M059J (cell line): ENCODE measurements around the gene MMD. TPM values are rescaled to one million over a fixed set of nuclear protein-coding genes. Genes with fewer than 3 reads are reported as not detected.
"Not testable (repeated sequence)": the region's sequence is repeated elsewhere in the genome, so short reads cannot be mapped to it uniquely, and the experiment has no call there.

Experiments
- DNase-seq: peaks from one replicate; pipeline ENCODE4 v3.0.0-alpha.2; 2012; ENCODE audit warnings: low read depth
- total RNA-seq: library from RNA; depleted of rRNA; stranded (reverse); fragments of >200 nt; shearing (Covaris generic); gene quantifications from 2 replicates; pipeline ENCODE4 v1.2.3, GENCODE V29; 2014

The MMD gene
- total RNA-seq, 1 experiment from 2014 or later, result 35.2 TPM

DNA sequence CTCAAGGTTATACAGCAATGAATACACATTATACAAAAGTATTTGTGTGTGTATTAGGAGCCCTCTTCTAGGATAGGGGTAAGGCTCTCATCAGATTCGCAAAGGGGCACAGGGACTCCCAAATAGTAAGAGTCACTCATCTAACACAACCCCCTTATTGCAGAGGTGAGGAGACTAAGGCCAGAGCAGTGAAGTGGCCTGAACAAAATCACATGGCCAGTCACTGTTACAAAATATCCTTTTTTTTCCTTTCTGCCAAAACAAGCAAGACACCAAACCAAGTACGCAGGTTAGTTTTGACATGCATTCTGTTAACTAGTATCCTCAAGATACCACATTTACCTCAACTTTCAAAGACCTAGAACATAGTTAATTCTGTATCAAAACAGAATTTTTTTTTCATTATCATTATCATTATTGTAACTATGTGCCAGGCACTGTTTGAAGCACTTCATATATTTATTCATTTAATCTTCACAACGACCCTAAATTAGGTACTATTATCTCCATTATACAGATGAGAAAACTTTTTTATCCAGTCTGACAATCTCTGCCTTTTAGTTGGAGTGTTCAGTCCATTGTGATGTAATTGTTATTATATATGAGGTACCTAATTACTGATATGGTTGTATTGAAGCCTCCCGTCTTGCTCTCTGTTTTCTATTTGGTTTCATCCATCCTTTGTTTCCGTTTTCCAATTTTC, 25.7 kb downstream of the MMD start:
- DNase-seq, result no peak

DNA sequence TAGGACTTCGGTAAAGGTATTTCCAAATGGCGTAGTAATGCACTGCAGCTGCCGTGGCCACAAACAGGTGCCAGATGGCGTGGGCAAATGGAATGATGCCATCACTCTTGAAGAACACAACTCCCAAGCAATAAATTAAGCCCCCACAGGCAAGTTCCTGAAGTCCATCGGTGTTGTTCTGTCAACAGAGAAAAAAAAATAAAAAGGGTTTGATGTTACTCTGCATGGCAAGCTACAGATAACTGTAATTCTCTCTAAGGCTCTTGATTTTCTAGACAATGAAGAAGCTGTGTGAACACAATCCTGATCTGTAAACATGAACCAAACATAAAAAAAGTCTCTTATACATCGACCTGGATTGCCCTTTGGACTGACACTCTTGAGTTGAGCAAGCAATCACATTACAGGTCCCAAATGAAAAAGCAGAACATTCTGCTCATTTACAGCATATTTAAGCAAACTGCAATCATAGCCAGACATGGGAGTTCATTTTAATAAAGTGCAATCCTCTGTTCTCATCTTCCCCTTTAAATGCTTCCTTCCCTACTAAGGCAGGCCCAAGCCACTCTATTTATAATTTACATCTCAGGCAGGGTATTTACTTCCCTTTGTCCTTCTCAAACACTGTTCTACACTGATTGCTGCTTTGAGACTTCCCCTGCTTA, 27.1 kb downstream of the MMD start:
- DNase-seq, result no peak

DNA sequence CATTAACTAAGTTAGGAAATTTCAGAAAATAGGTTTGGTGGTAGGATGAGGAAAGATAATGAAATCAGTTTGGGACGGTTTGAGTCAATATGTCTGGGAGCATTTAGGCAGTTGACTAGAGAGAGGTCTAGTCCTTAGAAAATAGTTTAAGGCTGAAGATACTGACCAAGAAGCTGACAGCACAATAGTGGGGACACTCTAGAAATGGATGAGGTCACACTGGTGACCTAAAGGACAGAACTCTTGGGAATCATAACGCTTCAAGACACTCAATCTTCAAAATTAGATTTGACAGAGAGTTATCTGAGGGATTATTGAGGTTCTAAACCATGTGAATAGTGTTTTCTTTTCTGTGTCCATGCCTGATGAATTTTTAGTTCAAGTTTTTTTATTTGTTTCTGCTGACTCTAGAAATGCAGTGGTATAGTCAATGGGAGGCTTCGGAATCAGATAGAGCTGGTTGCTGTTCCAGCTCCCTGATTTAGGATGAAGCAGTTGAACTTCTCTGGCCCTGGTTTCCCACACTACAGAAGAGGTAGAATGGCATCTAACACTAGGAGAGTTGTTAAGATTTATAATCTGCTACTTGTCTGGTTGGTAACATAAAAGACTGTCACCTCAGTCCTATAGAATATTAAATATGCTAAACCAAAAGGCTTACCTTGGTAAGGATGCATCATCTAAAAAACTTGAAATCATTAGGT, 29.7 kb downstream of the MMD start:
- DNase-seq, result no peak

DNA sequence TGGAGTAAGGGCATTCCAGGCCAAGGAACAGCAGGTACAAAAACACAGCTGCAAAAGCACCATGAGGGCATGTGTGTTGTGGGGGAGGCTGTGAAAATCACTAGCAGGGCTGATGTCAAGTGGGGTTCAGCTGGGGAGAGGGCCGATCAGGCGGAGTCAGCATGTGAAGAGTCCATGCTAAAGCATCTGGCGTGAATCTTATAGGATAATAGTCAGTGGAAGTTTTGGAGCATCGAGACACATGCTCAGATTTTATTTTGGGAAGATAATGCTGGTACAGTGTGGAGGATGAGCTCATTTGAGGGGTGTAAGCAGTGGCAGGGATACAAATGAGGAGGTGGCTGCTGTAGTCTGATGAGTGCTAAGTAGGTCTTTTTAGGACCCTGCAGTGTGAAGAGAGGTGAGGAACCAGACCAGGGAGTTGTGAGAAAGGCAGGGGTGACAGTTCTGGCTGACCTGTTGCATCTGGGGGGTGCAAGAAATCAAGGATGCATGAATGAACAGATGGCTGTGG, 30.3 kb downstream of the MMD start:
- no peak for DNase-seq

GRCh38 chr17:55390364-55390977, 31.2 kb downstream of the MMD start:
- peak; percentile 12 for DNase-seq

DNA sequence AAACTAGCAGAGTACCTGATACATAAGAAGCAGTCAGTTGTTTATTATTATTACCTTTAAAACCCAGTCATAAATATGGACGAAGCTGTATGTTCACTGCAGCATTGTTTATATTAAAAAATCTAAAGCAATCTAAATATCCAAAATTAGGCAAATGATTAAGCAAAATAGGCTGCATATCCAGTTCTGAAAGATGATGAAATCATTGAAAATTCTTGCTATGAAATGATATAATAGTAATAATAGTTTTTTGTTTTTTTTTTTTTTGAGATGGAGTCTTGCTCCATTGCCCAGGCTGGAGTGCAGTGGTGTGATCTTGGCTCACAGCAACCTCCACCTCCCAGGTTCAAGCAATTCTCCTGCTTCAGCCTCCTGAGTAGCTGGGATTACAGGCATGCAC, 31.9 kb downstream of the MMD start:
- DNase-seq, result not testable (repeated sequence)

- DNase-seq, result no peak
These were observed 32.8 kb downstream of the MMD start for GRCh38 chr17:55388842-55389241.

DNA sequence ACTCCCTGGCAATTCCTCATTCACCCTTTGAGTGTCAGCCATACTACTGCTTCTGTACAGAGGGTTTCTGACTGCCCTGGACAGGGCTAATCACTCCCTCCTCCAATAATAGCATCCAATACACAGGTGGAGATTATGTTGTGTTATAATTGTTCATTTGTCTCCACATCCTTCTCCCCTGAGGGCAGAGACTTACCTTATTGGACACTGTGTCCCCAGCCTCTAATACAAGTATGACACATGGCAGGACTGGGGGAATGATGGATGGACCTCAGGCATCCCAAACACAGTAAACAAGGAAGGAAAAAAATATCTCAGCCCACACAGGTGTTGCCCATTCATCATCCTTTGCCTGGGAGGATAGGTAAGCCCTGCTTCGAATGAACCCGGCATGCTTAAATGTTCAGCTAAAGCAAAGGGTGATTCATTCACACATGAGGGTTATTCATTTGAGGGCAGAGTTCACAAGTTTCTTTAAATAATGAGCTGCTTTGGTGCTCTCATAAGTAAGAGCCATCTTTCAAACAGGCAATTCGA, 34.8 kb downstream of the MMD start:
- DNase-seq, result no peak

DNA sequence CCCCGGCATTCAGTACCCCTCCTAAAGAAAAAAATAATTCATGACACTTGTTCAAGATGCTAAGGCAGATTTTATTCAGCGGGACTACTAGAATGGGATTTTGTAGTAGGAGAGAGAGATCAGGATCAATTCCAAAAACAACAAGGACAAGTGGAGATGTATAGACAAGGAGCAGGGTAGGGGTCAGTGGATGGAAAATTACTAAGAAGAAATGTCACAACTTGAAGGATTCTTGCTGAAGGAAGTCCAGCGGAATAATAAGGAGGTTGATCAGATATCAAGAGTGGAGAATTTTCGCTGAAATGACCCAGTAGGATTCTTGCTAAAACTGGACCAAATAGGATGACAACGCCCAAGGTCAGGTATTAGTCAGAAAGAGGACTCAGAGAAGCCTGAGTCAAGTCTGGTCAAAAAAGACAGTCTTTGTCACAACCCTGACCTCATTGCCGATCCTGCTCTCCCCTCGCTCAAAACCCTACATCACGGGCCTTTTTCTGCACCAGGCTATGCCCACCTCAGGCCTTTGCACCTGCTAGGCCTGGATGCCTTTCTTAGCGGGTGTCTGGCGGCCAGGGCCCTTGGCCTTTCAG, 36.9 kb downstream of the MMD start:
- peak; percentile 10 for DNase-seq

- DNase-seq, result no peak
These were observed 37.6 kb downstream of the MMD start for GRCh38 chr17:55383771-55384642.

- DNase-seq, result no peak
These were observed 40.4 kb downstream of the MMD start for GRCh38 chr17:55381017-55381770.

GRCh38 chr17:55377671-55378275, 43.9 kb downstream of the MMD start:
- DNase-seq, result no peak

- DNase-seq, result no peak
These were observed 52.9 kb downstream of the MMD start for GRCh38 chr17:55368706-55369105.

DNA sequence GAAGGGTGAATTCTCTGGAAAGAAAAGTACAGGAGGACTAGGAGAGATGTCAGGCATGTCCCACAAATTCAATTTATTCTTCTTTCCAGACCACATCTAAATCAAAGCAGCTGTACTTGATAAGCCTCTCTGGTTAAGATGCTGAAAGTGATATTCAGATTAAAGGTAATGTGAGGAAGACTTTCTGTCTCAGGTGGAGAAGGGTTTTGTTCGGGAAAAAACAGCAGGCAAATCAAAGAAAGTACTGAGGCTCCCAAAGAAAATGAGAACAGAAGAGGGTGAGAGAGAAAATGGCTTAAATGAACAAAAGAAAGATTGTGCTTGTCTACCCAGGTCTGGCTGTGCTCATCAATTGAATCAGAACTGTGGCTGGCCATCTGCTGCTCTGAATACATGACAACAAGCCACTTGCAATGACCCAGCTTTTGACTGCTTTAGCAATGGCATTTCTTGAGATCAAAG, 55.6 kb downstream of the MMD start:
- no peak for DNase-seq

GRCh38 chr17:55363033-55363432, 58.6 kb downstream of the MMD start:
- no peak for DNase-seq

- DNase-seq, result no peak
These were observed 60.7 kb downstream of the MMD start for GRCh38 chr17:55360971-55361370.

DNA sequence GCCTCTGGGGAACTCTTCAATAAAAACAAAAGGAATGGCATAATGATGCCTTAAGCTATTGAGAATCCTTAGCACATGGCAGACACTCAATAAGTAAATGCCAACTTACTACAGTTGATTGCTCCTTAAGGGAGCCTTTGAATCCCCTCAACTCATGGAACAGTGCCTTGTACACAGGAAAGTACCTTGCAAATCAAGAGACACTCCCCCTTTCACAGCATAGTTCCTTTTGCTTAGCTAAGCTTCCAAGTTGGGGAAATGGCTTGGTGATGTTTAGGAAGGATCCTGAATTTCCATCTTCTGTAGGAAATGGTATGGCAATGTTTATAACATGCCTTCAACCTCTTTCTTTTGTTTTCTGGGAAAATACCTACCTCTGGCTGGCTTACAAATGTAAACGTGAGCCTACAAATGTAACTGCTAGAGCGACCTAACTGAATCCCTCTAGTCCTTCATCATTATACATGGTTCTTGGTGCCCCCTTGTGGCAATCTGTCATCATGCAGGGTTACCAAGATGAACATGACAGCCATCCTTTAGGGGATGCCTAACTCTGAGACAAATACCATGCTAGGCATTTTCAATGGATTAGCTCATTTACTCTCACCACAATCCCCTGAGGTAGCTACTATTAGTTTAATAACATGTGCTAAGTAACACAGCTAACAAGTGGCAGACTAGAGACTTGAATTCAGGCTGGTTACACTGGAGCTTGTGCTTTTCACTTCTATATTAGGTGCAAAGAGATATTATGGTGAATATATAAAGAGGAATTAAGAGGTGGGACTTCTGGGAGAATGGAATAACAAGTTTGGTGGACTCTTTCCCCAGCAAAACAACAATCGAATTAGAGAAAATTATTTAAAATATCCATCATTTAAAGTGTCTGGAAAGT, 65.0 kb downstream of the MMD start:
- peak; percentile 74 for DNase-seq

DNA sequence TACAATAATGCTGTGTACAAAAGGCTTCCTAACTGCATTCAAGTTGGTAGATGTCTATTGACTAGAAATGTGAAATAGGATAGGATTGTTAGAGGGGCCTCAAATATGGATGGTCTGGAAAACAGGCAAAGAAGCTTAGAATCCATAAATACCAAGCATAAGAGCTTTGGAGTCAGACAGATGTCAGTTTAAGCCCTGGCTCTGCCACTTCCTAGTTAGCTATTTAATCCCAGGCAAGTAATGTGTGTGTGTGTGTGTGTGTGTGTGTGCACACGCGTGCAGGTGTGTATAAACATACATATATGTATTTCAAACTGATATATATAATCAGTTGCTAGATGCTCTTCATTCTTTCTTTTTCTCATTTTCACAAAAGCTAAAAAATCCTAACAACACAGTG, 66.7 kb downstream of the MMD start:
- no peak for DNase-seq
